NCI-H1092 treated with DMSO at 0.1 percent for 48 hours (cell line): ENCODE data around the gene XYLT1.
"Not testable (repeated sequence)": the region's sequence is repeated elsewhere in the genome, so short reads cannot be mapped to it uniquely, and the experiment has no call there.

Source experiments
- DNase-seq: peaks from one replicate; lab custom pipeline; 2025; lab: John Stamatoyannopoulos, UW

Gene XYLT1

DNA sequence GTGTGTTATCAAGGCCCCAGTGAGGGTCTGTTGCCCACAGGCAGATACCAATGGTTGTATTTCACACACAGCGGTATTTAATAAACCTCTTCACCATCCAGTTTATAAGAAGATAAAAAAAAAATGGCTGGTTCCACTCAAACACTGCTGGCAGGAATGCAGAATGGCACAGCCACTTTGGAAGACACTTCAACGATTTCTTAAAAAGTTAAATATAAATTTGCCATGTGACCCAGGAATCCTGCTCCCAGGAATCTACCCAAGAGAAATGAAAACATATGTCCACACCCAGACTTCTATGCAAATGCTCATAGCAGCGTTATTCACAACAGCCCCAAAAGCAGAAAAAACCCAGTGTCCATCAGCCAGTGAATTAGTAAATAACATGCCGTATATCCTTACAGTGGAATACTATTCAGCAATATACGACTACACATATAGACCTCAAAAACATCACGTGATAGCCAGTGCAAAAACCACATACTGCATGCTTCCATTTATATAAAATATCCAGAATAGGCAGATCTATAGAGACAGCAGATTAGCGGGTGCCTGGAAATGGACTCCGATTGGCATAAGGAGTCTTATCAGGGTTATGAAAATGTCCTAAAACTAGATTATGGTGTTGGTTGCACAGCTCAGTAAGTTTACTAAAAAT, 38.7 kb downstream of the XYLT1 start:
- no peak for DNase-seq

DNA sequence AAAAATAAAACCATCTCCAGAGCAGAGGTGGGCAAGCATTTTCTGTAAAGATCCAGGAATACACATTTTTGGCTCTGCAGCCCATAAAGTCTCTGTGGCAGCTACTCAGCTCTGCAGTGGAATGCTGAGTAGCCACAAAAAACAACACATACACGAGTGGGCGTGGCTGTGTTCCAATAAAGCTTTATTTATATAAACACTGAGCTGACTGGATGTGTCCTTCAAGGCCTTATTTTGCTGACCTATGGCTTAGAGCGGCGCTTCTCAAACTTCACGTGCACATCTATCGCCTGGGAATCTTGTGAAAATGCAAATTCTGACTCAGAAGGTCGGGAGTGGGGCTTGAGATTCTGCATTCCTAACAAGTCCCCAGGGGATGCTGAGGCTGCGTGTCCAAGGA, 39.7 kb downstream of the XYLT1 start:
- no peak for DNase-seq

DNA sequence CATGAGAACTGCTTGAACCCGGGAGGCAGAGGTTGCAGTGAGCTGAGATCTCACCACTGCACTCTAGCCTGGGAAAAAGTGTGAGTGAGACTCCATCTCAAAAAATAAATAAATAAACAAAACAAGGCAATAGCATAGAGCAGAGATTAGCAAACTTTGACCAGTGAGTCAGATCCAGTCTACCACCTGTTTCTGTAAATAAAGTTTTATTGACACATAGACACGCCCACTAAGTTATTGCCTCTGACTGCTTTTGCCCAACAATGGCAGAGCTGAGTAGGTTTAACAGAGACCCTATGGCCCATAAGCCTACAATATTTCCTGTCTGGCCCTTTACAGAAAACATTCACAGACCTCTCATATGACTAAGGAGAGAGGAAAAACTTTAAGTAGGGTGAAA, 44.3 kb downstream of the XYLT1 start:
- no peak for DNase-seq

DNA sequence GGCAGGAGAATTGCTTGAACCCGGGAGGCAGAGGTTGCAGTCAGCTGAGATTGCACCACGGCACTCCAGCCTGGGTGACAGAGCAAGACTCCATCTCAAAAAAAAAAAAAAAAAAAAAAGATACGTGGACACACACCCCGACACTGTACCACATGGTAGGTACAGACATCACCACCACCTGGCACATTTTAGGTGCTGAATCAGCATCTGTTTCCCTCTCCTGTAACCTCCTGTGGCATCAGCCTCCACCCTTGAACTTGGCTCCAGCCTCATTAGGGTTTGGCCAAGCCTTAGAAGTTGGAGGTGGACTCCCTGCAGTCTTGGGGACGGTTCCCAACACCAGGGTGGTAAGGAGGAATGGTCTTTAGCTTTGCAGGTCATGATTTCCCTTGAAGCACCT, 46.0 kb downstream of the XYLT1 start:
- DNase-seq, result no peak

DNA sequence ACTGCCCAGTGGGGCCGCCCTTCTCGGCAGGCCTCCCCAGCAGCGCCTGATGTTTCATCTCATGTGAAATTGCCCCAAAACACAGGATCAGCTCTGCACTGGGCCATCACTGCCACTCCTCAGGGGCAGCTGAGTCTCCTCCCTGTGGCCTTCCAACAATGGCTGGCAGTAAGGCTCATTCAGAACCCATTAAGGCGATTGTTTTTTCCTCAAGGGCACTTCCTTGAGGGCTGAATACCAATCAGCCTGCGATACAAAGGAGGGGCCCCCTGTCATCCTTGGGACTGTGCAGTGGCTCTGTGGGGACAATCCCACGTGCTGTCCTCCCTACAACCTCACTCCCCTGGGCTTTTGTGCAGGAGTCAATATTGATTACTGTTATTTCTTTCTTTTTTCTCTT, 47.5 kb downstream of the XYLT1 start:
- DNase-seq, result no peak

DNA sequence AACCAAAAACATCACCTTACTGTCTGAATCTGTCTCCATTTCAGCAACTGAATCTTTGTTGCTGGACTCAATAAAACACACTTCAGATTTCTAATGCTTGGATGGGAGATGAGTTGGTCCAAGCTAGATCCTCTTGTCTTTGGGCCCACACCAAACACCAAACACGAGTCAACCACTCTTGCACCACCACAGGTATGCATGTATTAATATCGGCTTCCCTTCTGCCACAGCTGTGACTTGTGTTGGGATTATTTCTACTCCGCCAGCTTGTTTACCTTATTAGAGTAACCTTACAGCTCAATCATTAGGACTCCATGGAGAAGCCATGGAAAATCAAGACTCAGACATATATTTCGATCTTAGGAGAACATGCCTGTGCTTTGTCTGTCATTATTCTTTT, 49.9 kb downstream of the XYLT1 start:
- no peak for DNase-seq

DNA sequence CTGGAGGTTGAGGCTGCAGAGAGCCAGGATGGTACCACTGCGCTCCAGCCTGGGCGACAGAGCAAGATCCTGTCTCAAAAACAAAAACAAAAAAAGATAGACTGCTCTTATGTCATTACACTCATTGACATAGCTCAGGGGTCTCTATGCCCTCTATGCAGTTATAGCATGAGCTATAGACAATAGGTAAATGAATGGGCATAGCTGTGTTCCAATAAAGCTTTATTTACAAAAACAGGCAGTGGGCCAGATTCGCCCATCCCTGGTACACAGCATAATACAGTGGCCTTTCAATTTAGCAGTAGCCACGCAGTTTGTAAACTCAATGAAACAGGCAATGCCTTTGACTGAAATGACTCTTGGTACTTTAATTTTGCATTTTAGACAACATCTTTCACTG, 51.5 kb downstream of the XYLT1 start:
- DNase-seq, result no peak

DNA sequence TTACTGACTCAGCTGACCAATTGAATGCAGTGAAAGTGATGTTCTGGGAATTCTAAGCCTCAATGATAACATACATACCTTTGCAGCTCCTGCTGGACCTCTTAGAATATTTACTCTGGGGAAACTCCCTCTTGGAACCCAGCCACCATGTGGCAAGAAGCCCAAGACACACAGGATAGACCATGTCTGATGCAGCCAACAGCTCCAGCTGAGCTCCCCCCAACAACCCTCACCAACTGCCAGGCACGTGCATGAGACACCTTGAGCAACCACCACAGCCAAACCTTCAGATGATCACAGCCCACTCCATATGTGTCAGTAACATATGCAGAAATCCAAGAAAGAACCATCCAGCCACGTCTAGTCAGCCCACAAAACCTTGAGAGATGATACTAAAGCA, 53.0 kb downstream of the XYLT1 start:
- DNase-seq, result no peak

DNA sequence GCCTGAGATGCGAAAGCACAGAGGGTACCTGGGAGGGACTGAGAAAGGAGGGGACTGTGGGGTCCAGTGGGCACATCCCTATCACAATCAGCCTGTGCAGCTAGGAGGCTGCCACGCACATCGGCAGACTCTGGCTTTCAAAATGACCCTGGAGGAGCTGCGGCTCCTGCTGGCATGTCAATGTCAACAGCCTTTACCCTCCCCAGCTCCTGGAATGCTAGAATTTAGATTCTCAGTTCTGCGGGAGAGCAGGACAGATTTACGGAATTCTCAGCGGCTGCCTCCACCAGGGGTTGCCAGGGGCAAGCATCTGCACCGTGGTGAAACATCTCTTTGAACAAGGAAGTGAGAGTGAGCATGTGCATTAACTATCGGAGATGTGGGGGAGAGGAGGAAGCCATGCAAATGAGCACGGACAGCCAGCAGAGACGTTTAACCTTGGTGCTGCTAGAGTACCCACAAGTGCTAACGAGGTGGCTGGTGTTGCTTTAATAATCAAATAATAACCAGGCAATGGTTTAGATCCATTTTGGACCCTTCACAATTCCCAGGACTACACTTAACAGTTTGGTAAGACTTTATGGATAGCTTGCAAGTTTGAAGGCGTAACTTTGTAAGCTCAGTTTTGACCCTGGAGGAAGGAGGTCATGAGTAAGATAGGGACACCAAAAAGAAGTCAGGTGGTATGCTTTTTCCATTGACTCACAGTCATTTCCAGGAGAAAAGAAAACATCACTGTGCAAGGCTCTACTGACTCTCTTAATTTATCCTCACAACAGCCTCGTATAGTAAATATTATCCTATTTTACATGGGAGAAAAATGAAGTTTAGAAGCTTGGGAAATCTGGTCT, 54.1 kb downstream of the XYLT1 start:
- no peak for DNase-seq

DNA sequence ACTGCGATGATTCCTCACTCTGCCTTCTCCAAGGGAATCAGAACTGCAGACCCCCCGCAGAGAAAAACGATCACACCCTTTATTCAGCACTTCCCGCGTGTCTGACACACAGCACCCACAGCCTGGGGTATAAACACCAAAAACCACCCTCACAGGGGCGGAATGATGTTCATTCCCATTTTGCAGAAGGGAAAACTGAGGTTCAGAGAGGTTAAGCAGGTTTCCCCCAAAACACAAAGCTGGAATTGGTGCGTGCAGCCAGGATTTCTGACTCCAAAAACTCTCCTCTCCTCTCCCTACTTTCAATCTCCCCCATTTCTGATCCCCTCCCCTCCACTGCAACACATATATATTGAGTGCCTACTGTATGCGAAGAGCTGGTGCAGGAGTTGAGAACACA, 55.8 kb downstream of the XYLT1 start:
- no peak for DNase-seq

DNA sequence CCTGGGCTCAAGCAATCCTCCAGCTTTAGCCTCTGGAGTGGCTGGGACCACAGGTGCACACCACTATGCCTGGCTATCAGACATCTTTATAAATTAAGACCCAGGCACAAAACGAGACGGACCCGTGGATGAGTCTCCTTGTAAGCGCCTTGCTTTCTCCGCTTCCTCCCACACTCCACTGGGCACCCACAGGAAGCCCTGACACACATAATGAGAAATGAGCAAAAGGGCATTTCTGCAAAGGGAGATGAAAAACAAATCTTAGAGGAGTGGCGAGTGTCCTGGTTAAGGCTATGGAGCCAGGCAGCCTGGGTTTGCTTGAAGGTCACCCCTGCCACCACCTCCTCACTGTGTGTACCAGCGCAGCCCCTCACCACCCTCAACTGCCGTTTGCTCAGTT, 56.3 kb downstream of the XYLT1 start:
- DNase-seq, result no peak

DNA sequence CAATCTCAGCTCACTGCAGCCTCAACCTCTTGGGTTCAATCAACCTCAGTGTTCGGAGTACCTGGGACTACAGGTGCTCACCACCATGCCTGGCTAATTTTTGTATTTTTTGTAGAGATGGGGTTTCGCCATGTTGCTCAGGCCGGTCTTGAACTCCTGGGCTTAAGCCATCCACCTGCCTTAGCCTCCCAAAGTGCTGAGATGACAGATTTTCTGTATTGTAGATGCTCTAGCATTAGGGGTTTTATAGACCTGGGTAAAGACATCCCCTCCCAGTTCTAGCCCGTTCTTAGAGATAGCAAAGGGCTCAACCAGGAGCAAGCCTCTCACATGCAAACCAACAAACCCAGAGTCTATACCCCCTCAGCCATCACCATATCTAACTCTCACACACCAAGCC, 57.3 kb downstream of the XYLT1 start:
- no peak for DNase-seq

DNA sequence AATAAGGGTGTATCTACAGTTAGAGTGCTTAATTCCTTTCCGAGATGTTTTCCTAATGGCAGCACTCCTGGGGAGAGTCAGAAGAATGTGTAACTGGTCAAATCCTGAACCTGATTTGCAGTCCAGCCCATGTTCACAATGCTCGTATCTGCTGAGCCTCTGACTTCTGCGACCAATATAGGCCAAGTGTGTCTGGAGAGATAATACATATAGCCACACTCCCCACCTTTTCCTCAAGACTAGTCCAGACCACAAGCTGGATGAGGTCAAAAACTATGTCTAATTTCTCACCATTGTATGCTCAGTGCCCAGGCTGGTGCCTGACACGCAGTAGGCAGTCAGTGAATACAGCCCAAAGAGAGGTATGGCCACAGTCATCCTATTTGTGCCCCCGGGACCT, 58.0 kb downstream of the XYLT1 start:
- DNase-seq, result no peak

DNA sequence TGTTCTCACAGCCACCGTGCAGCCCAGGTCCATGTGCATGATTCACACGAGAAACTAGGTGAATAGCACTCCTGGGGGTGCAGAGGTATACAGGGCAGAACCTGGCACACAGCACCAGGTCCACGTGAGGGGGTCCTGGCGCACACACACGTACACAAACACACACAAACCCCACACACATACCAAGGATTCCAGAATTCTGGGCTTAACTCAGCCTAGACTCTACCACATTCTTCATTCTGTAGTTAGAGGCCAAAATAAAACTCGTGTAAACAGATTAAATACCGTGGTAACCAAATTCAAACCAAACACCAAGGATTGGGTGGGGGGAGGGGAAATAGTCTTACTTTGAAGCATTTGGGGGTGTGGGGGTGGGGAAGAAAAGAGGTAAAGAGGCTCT, 58.5 kb downstream of the XYLT1 start:
- no peak for DNase-seq

DNA sequence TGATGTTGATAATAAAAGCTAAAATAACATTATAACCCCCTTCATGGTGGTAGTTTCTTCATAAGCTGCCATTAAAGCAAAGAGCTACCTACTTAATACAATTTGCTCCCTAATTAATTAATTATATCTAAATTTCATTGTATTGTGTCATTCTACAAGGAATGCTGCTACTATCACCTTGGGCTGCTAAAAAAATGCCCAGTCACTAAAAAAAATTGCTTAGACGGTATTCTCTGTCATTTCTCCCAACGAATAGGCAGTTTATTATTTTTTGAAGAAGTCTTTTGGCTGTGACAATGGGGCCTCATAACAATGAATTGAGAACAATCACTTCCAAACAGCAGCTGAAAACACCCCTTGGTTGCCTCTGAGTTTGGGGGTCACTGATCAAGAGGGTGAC, 59.5 kb downstream of the XYLT1 start:
- DNase-seq, result no peak

DNA sequence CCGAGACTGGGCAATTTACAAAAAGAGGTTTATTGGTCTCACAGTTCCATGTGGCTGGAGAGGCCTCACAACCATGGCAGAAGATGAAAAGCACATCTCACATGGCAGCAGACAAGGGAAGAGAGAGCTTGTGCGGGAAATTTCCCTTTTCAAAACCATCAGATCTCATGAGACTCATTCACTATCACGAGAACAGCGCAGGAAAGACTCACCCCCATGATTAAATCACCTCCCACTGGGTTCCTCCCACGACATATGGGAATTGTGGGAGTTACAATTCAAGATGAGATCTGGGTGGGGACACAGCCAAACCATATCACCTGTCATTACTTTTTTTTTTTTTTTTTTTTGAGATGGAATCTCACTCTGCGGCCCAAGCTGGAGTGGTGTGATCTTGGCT, 60.4 kb downstream of the XYLT1 start:
- DNase-seq, result not testable (repeated sequence)

DNA sequence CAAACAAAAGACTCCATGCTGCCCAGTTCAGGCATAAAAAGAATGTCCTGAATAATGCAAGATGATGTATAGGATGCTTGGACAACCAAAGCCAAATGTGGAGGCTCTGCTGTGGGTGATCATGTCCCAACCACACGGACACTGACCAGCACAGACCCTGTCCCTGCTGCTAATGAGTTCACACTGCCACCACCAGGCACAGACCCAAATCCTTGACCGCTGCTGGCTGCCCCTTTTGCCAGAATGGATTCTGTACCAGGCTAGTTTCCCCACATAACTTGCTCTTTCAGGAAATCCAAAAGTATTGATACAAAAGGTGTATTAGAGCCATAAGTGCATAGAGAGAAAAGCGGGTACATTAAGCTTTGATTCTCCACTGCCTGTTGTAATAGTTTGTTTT, 60.9 kb downstream of the XYLT1 start:
- no peak for DNase-seq

DNA sequence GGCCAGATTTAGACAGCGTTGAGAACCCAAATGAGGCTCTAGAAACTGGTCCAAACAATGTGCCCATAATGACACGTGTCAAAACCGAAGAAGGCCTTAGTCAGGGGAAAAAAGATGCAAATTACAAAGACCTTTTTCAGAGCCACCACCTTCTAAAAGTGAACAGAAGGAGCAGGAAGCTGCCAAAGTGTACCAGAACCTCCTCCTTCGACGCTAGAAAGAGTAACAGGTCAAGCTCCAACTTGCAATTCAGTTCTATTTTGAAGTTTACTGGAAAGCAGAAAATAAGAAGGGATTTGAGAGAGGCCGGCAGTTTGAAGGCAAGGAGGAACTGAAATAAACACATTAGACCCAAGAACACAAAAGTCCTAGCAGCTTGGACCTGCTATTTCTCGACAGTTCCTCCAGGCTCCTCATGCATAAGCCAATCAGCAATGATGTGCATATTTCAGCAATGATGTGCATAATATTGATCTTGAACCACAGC, 61.8 kb downstream of the XYLT1 start:
- no peak for DNase-seq

DNA sequence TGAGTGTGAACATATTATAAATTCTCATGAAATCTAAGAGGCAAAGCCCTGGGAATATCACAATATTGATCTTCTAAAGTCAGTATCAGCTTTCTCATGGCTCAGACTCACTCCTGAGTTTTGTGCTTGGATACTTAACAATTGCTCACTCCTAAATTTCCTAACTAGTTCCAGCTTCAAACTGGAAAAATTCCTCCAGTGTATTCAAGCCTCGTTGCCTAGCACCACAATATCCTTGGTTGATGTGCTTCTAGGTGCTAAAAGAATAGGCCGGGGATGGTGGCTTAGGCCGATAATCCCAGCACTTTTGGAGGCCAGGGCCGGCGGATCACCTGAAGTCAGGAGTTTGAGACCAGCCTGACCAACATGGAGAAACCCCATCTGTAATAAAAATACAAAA, 62.5 kb downstream of the XYLT1 start:
- DNase-seq, result no peak

DNA sequence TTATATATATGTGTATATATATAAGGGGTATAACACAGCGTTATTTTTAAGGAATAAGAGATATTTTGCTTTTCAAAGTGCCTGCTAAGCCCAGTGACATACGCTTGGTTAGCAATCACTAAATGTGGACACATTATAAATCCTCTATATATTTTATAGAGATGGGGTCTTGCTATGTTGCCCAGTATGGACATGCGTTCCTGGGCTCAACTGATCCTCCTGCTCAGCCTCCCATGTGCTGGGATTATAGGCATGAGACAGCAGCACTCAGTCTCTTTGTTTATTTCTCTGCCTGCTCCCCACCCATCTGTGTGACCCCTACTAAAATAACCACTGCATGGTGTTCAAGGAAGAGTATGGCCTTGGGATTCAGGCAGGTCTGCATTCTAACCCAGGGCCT, 63.4 kb downstream of the XYLT1 start:
- DNase-seq, result no peak

DNA sequence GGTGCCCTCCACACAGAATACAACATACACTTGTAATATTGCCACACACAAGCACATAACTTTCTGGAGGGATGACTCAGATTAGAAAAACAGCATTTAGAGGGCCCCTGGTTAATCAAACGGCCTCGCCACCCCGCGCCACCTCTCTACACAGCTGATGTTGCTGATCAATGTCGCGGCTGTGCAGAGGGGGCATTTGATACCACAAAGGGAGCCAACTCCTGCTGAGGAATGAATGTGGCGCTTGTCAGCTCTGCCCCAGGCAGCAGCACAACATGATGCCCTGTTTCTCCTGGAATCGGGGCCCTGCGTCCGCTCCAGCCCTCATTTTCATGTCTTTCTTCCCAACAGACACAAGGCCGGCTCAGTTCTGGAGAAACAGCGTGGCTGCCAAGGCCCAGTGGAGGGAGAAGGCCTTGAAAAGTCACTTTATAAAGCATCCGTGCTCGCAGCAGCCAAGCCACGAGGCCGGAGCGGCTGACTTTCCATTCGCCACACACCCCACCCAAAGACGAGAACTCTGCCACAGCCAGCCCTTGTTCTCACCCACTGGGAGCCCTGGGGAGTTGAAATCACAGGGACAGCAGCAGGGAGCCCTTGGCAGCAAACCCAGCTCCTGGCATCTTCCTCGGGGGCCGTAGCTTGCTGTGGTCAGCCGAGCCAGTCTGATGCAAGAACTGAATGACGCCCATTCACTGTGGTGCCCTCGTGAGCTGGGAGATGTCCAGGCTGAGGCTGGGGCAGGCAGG, 65.6 kb downstream of the XYLT1 start:
- peak; percentile 51 for DNase-seq

DNA sequence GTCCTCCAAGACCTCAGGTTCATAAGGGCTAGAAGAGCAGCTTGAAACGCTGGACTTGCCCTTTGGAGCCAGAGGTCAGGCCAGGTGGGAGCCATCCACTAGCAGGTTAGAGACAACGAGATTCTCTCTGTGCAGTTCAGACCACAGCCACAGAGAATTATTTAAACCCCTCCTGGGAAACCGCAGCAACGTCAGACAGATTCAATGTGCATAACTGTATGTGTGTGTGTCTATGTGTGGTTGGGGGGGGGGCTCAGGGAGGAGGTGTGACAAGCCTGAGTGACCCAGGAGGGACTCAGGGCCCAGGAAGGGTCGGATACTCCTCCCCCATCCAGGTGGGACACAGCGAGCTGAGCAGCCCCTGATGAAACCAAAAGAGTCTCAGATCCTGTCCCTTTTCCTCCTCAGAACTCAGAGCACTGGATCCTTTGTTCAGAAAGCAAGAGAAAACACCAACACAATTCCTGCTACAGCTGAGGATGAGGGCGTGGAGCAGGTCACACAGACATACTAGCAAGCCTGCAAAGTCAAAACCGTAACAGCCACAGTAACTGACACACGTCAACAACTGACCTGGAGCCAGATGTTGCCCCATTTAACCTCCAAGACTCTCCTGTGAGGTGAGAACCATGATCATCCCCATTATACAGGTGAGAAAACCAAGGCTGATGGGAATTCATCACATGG, 66.8 kb downstream of the XYLT1 start:
- DNase-seq, result no peak
